Stimulated activated CD4-positive, alpha-beta T cell treated with anti-CD3 and anti-CD28 coated beads, Interleukin-2, amount 100 ng/mL, for 4 hours (primary cell): Measurements from ENCODE around the gene SPINT1.
A peak's percentile ranks its signal among the peaks of the same experiment; 100 is the strongest.

ENCODE experiments used
- DNase-seq: peaks from one replicate; pipeline ENCODE4 v3.0.0-alpha.2; 2020; ENCODE audit warnings: low read depth

Gene SPINT1

GRCh38 chr15:40828447-40829036 is 15.3 kb upstream of the SPINT1 start, which contains the start of gene PPP1R14D:
Gene PPP1R14D, minus strand, starts transcription at chr15:40828708. Its CDS starts 67 bp downstream, at chr15:40828641.
- DNase-seq, result no peak

GRCh38 chr15:40829115-40829514 is 14.7 kb upstream of the SPINT1 start:
- no peak for DNase-seq

- no peak for DNase-seq
These were observed 13.0 kb upstream of the SPINT1 start for GRCh38 chr15:40830884-40831283.

- DNase-seq, result no peak
These were observed 12.0 kb upstream of the SPINT1 start for GRCh38 chr15:40831861-40832260.

- DNase-seq, result no peak
These were observed 10.9 kb upstream of the SPINT1 start for GRCh38 chr15:40832903-40833302.

- DNase-seq, result no peak
These were observed 7.8 kb upstream of the SPINT1 start for GRCh38 chr15:40836020-40836419.

GRCh38 chr15:40838756-40839155 is 5.1 kb upstream of the SPINT1 start:
- no peak for DNase-seq

GRCh38 chr15:40841741-40842140 is 2.1 kb upstream of the SPINT1 start:
- DNase-seq, result no peak

- DNase-seq, result no peak
These were observed 475 bp upstream of the SPINT1 start for GRCh38 chr15:40843261-40843884.

- no peak for DNase-seq
These were observed 815 bp downstream of the SPINT1 start for GRCh38 chr15:40844696-40845030.

- DNase-seq, result no peak
These were observed 1.2 kb downstream of the SPINT1 start for GRCh38 chr15:40845036-40845435.

GRCh38 chr15:40845511-40846284 is 1.9 kb downstream of the SPINT1 start:
- no peak for DNase-seq

- DNase-seq, result no peak
These were observed 3.0 kb downstream of the SPINT1 start for GRCh38 chr15:40846841-40847222.

- DNase-seq, result no peak
These were observed 3.5 kb downstream of the SPINT1 start for GRCh38 chr15:40847223-40847961.

- no peak for DNase-seq
These were observed 6.8 kb downstream of the SPINT1 start for GRCh38 chr15:40850576-40851112.

GRCh38 chr15:40852529-40852928 is 8.7 kb downstream of the SPINT1 start:
- DNase-seq, result no peak

GRCh38 chr15:40853241-40853890 is 9.5 kb downstream of the SPINT1 start:
- no peak for DNase-seq

GRCh38 chr15:40854161-40854560 is 10.3 kb downstream of the SPINT1 start:
- no peak for DNase-seq

- DNase-seq, result no peak
These were observed 11.9 kb downstream of the SPINT1 start for GRCh38 chr15:40855706-40856234.

- DNase-seq, result no peak
These were observed 12.9 kb downstream of the SPINT1 start for GRCh38 chr15:40856746-40857145.

- peak; percentile 66 for DNase-seq
These were observed 13.9 kb downstream of the SPINT1 start for GRCh38 chr15:40857601-40858341.
